ENCODE results near the gene POFUT2.
A peak's percentile ranks its signal among the peaks of the same experiment; 100 is the strongest.
"Not testable (repeated sequence)": the region's sequence is repeated elsewhere in the genome, so short reads cannot be mapped to it uniquely, and the experiment has no call there.

Gene POFUT2

GRCh38 chr21:45310459-45310858 is 22.8 kb upstream of the POFUT2 start:
- DNase-seq: no peak

DNA sequence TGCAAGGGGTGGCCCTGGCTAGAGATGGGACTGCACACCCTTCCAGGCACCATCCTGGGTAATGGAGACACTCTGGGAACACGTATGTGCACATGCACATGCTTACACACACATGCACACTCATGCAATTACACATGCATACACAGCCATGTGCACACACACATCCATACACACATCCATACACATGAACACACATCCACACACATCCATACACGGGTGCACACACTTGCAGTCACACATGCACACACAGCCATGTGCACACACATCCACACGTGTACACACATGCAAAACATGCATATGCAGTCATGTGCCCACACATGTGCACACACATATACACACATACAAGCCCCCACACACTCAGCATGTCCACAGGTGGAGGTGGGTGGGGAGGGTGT is 22.3 kb upstream of the POFUT2 start:
- no peak for DNase-seq

- peak in 10 of 51 donors; percentile 10 to 48 (median 30) for DNase-seq
These were observed 21.6 kb upstream of the POFUT2 start for GRCh38 chr21:45309069-45309986.

DNA sequence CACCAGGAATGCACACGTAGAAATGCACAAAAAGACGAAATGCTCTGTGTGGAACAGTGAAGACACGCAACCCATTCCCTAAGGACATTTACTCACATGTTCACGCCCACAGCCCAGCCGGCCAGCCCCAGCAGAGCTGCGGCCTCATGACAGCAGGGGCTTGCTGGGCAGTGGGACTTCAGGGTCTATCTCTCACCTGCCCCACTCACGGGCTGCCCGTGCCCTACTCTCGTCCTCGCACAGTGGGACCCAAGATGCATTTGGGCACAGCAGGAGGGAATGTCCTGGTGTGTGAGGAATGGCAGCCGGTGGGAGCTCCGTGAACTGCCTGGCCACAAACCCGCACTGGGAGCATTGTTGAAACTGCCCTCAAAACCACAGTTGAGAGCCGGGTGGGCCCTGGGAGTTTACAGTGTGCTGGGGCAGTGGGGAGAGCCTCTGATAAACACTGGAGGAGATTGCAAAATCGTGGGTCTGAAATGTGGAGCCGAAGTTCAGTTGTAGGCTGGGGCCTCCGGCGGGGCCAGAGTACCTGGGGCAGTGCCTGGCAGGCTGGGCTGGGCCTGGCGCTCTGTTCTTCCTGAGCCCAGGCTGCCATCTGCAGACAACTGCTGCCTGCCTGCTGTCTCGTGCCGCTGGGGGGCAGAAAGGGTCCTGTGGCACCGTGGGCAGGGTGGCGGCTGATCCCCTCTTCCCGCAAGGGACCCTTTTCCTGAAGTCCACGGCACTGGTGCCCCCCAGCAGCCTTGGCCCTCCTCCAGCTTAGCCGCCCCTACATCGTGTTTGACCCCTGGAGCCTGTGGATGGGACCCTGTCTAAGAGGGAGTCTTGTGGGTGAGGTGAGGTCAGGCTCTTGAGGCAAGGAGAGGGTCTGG is 20.7 kb upstream of the POFUT2 start:
- no peak for DNase-seq

DNA sequence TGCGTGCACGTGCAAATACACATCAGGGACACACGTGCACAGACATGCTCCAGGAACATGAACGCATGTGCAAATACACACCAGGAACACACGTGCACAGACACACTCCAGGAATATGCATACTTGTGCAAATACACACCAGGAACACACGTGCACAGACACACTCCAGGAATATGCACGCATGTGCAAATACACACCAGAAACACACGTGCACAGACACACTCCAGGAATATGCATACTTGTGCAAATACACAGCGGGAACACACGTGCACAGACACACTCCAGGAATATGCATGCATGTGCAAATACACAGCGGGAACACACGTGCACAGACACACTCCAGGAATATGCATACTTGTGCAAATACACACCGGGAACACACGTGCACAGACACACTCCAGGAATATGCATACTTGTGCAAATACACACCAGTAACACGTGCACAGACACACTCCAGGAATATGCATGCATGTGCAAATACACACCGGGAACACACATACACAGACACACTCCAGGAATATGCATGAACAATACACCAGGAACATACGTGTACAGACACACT is 20.0 kb upstream of the POFUT2 start:
- DNase-seq: not testable (repeated sequence)

- peak in 49 of 51 donors; percentile 29 to 96 (median 87) for DNase-seq
These were observed 19.3 kb upstream of the POFUT2 start for GRCh38 chr21:45306832-45307571.

- no peak for DNase-seq
These were observed 18.7 kb upstream of the POFUT2 start for GRCh38 chr21:45306453-45306831.

- DNase-seq: no peak
These were observed 18.1 kb upstream of the POFUT2 start for GRCh38 chr21:45305836-45306235.

DNA sequence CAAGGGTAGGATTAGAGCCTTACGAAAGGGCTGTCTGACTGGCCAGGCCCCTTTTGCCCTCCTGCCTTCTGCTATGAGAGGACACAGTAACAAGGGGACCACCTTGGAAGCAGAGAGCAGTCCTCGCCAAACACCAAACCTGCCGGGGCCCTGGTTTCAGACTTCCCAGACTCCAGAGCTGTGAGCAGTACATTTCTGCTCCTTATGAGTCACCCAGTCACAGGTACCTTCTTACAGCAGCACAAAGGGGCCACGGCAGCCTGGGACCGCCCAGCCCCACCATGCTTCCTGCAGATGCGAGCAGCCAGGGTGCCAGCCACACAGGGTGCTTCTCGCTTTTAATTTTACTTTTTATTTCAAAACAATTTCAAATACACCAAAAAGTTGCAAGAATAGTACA is 17.2 kb upstream of the POFUT2 start:
- DNase-seq: no peak

GRCh38 chr21:45304476-45304830 is 16.8 kb upstream of the POFUT2 start:
- no peak for DNase-seq

- DNase-seq: no peak
These were observed 16.2 kb upstream of the POFUT2 start for GRCh38 chr21:45303751-45304475.

DNA sequence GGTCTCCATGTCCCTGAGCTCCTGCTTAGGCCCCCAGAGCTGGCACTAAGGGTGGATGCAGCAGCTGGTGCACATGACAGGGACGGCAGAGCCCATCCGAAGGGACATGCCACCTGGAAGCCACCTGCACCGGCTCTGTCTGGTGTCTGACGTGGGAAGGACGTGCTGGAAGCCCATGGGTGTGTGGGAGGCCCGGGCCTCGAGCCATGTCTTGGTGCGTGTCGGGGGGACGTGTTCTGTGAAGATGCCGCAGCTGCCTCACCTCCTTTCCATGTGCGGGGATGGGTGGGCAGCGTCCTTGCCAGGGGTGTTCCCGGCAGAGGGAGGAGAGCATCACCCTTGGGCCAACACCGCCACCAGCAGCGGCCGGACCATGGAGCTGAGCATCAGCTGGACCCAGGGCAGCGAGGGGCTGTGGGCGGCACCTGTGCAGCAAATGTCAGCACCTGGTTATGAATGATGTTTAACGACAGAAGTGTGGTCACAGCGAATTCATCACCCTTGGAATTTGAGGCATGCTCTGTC is 15.5 kb upstream of the POFUT2 start:
- DNase-seq: no peak

DNA sequence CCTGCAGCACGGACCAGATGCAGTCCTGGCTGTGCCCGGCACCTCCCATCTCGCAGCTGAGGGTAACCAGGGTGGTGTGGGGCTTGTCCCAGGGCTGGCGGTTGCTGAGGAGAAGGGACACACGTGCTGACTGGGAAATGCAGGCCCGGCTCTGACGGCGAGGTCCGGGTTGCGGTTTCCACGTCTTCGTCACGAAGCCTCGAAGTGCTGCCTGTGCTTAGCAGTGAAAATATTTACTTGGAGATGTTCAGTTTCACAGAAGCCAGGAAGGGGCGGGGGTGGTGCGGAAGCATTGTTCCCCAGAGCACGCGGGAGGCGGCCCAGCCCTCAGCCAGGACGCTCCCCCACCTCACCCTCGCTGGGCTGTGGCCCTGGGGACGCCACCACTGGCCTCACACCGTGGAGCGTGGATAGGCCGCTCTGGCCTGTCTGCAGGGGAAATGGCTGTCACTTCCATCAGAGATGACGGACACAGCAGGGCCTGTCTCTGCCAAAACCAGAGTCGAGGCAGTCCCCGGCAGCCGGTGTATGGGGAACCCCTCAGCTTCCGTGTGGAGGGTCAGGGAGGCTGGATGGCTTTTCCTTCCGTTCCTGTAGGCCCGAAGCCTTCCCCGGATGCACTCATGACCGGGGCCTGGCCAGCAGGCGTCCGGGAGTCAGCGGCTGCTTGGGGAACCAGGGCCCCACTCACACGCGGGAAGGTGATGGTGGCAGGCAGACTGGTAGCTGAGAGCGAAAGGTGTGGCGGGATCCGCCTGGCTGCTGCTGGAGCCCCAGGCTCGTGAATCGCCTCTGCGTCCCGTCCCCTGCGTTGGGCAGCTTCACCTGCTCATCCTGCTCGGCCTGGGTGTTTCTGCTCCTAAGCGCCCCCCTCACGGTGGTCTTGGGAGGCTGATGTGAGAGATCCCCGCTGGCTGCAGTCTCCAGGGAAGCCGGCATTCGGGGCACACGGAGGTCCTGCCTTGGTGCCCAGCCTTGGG is 14.7 kb upstream of the POFUT2 start:
- DNase-seq: no peak

DNA sequence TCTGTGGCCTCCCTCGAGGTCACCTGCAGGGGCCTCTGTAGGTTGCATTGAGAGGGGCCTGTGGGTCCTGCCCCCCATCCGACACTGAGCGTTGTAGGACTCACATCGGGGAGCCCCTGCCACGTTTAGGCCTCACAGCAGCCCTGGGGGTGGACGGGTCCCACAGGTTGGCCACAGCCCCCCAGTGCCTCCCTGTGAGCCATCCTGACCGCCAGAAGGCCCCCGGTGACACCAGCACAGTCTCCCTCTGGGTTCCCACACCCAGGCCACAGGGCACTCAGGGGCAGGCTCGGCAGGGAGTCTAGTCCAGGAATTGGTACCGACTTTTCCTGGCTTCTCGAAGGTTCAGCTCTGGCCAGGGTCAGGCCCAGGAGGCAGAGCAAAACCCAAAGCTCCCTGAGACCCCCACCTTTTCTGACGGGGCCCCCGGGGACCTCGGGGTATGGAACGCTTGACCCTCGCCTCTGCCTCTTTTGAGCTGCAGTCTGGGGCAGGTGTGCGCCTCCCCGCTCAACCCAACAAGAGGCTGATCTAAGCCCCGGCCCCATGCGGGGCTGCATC is 13.9 kb upstream of the POFUT2 start:
- DNase-seq: no peak

DNA sequence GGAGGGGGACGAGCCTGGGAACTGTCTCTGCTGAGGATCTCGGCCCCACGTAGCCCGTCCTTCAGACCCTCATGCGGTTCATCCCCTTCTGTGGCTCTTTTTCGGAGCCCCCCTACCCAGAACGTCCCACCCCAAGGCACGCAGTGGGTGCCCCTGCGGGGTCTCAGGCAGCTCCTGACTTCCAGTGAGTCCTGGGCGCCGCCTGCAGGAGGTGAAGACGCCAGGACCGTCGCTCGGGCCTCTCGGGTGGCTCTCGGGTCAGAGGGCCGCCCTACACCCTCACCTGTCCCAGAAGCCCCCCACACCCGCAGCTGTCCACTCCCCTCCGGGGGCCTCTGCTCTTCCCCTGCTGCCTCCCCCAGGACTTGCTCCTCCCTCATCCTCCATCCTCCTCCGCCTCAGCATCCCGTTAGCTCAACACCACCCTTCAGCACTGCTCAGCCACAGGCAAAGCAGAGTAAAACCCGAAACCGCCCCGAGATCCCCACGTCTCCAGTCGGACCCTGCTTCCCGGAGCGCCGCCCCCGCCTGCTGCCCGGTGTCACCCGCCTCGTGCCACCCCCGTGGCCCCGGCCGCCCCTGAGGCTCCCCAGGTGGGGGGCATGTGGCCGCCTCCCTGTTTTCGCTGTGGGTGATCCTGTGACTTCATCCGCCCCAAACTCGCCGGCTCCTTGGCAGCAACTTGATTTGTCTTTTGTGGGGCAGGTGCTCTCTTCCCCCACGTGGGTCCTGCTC is 13.3 kb upstream of the POFUT2 start:
- no peak for DNase-seq

DNA sequence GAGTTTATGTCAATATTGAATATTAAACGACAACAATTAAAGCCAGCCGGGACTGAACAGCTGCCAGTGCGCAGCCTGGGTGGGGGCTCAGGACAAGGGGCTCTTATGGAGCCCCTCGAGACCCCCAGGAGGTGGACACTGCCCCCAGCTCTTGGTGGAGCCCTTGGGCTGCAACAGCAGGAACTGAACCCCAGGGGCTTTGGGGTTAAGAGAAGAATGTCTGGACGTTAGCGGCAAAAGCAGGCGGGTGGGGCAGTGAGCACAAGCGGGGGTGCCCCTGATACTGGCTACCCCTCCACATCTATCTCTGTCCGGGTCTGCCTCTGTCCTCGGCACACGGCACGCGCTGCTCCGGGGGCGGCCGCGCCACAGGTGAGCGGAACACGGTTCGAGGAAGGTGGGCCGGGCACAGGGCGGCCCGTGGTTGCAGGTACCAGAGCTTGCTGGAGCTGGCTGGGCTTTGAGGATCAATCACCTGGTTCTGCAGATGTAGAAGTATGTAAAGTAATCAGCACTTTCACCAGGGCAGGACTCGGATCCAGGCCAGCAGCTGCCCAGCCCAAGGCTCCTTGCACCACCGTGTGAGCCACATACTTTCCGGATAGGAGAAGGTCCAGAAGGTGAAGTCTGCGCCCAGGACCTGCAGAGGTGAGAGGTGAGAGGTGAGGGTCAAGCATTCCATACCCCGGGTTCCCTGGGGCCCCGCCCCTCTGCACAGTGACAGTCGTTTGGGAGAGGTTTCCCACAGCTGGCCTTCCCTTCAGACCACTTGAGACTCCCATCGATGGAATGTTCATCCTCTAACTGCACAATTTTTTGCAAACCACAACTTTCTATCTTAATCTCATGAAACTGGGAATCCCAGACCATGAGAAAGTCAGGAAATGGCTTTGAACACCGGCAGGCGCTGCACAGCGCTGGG is 12.4 kb upstream of the POFUT2 start:
- no peak for DNase-seq
